WTC11 (cell line): ENCODE measurements around the gene SAE1.

Experiments
- CREB1 ChIP-seq: sonication (generic); formaldehyde crosslinking; IDR thresholded peaks from 2 replicates; pipeline ENCODE4 v1.8.0; 2023; ENCODE audit warnings: mild to moderate bottlenecking, missing genetic modification reagents
- NFATC4 ChIP-seq: fragments of 250-450 bp; sonication (Bioruptor Pico); IDR thresholded peaks from 2 replicates; pipeline ENCODE4 v1.9.0; 2021; ENCODE audit warnings: mild to moderate bottlenecking
- TF ChIP-seq, protein P1 (sequence below): sonication (generic); formaldehyde crosslinking; IDR thresholded peaks from 2 replicates; pipeline ENCODE4 v1.8.1; 2023; ENCODE audit warnings: mild to moderate bottlenecking, missing genetic modification reagents, moderate library complexity
- TF ChIP-seq, protein P2 (sequence below): sonication (generic); formaldehyde crosslinking; IDR thresholded peaks from 2 replicates; pipeline ENCODE4 v1.8.1; 2022; ENCODE audit warnings: mild to moderate bottlenecking, moderate library complexity, missing genetic modification reagents
- TF ChIP-seq, protein P3 (sequence below): fragments of 250-450 bp; sonication (Bioruptor Pico); IDR thresholded peaks from 2 replicates; pipeline ENCODE4 v1.9.0; 2021; ENCODE audit warnings: mild to moderate bottlenecking, borderline replicate concordance

DNA sequence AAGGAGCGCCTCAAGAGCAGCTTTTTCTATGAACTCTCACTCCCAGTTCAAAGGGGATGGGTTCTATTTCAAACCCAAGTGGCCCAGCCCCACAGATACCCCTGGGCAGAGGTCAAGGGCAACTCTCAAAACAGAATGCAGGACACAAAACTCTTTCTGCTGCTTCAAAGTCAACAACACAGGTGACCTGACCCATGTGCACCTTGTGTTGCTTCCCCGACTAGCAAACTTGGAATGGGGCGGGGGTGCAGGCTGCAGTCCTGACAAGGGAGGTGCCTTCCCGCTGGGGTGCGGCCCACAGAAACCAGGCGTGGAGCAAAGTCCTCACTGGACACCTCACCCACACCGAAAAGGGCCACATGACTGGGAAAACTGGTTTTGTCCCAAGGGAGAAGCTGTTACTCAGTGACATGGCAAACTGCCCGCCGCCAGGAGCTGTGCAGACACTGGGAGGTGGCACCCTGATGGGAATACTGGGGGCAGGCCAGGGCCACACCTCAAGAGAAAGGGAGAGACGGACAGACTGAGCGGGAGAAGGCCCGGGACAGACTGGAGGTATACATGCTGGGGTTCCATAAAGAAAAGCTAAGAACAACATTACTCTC is 34.4 kb upstream of the SAE1 start:
- TF ChIP-seq, protein P1, sequence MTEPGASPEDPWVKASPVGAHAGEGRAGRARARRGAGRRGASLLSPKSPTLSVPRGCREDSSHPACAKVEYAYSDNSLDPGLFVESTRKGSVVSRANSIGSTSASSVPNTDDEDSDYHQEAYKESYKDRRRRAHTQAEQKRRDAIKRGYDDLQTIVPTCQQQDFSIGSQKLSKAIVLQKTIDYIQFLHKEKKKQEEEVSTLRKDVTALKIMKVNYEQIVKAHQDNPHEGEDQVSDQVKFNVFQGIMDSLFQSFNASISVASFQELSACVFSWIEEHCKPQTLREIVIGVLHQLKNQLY (CRISPR knock-in tag): no peak
- TF ChIP-seq NFATC4 (CRISPR knock-in tag) (no peak), CREB1 (CRISPR knock-in tag) (no peak)
- TF ChIP-seq, protein P2, sequence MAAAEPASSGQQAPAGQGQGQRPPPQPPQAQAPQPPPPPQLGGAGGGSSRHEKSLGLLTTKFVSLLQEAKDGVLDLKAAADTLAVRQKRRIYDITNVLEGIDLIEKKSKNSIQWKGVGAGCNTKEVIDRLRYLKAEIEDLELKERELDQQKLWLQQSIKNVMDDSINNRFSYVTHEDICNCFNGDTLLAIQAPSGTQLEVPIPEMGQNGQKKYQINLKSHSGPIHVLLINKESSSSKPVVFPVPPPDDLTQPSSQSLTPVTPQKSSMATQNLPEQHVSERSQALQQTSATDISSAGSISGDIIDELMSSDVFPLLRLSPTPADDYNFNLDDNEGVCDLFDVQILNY (CRISPR knock-in tag): no peak
- TF ChIP-seq, protein P3, sequence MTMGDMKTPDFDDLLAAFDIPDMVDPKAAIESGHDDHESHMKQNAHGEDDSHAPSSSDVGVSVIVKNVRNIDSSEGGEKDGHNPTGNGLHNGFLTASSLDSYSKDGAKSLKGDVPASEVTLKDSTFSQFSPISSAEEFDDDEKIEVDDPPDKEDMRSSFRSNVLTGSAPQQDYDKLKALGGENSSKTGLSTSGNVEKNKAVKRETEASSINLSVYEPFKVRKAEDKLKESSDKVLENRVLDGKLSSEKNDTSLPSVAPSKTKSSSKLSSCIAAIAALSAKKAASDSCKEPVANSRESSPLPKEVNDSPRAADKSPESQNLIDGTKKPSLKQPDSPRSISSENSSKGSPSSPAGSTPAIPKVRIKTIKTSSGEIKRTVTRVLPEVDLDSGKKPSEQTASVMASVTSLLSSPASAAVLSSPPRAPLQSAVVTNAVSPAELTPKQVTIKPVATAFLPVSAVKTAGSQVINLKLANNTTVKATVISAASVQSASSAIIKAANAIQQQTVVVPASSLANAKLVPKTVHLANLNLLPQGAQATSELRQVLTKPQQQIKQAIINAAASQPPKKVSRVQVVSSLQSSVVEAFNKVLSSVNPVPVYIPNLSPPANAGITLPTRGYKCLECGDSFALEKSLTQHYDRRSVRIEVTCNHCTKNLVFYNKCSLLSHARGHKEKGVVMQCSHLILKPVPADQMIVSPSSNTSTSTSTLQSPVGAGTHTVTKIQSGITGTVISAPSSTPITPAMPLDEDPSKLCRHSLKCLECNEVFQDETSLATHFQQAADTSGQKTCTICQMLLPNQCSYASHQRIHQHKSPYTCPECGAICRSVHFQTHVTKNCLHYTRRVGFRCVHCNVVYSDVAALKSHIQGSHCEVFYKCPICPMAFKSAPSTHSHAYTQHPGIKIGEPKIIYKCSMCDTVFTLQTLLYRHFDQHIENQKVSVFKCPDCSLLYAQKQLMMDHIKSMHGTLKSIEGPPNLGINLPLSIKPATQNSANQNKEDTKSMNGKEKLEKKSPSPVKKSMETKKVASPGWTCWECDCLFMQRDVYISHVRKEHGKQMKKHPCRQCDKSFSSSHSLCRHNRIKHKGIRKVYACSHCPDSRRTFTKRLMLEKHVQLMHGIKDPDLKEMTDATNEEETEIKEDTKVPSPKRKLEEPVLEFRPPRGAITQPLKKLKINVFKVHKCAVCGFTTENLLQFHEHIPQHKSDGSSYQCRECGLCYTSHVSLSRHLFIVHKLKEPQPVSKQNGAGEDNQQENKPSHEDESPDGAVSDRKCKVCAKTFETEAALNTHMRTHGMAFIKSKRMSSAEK (CRISPR knock-in tag): no peak
